Activated T-helper 2 cell treated with anti-CD3 and anti-CD28 coated beads, Interferon-gamma antibody, Interleukin-2, Interleukin-4, amounts not matched to agents 10 μg/mL and 5 μg/mL and 100 μg/mL, durations not matched to agents 14 hours and 24 hours and 36 hours (primary cell): ENCODE measurements around the gene C19orf38. TPM values are rescaled to one million over a fixed set of nuclear protein-coding genes. Genes with fewer than 3 reads are reported as not detected.
"Not testable (repeated sequence)": the region's sequence is repeated elsewhere in the genome, so short reads cannot be mapped to it uniquely, and the experiment has no call there.

Experiments
- DNase-seq: peaks from one replicate; pipeline ENCODE4 v3.0.0; 2021; ENCODE audit warnings: low spot score
- H3K27ac Mint-ChIP-seq: one replicate; pipeline ENCODE4 v1.8.0; 2021; ENCODE audit warnings: mixed read lengths
- H3K27me3 Mint-ChIP-seq: one replicate; pipeline ENCODE4 v1.8.0; 2021; ENCODE audit warnings: low read depth, mixed read lengths
- H3K36me3 Mint-ChIP-seq: one replicate; pipeline ENCODE4 v1.8.0; 2021; ENCODE audit warnings: low read depth, mixed read lengths
- H3K4me1 Mint-ChIP-seq: one replicate; pipeline ENCODE4 v1.8.0; 2021; ENCODE audit warnings: low read depth, mixed read lengths
- H3K4me3 Mint-ChIP-seq: one replicate; pipeline ENCODE4 v1.8.0; 2021; ENCODE audit warnings: low read depth, mild to moderate bottlenecking, moderate library complexity, mixed read lengths
- H3K9me3 Mint-ChIP-seq: one replicate; pipeline ENCODE4 v1.8.0; 2021; ENCODE audit warnings: mixed read lengths
- intact Hi-C: fragments of 100-400 bp; cut with micrococcal nuclease; formaldehyde crosslinking; loops from one replicate; pipeline ENCODE4 v1.15.1; 2023
- total RNA-seq: library from RNA; stranded (reverse); gene quantifications from 2 replicates; pipeline ENCODE4 v1.2.3, GENCODE V29; 2022

The C19orf38 gene
- total RNA-seq, 1 donor from 2014 or later: 4.3 TPM

GRCh38 chr19:10829967-10830366 lies 18.2 kb upstream of the C19orf38 start:
- Mint-ChIP-seq H3K36me3 (peaks cover 43% of the 10 kb centered on the region), H3K4me3 (no peak overlapping the region), H3K4me1 (no peaks in the 10 kb centered on the region), H3K9me3 (no peaks in the 10 kb centered on the region), H3K27ac (no peak overlapping the region), H3K27me3 (no peaks in the 10 kb centered on the region)
- DNase-seq: no peak
- intact Hi-C loops: no loop called here

DNA sequence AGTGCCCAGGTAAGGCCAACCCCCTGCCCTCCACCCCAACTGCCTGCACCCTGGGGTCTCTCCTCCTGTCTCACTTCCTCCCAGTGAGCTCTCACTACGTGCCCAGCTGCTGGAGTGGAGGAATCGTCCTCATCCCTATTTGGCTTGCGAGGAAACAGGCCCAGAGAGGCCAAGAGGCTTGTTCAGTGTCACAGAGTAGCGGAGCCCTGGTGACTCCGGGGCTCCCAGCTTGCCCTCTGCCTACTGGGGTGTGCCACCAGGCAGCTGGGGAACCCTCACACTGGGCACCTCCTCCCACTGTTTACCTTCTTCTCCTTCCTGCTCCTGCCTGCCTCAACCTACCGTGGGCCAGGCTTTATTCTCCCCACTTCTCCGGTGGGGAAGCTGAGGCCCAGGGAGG lies 17.8 kb upstream of the C19orf38 start:
- Mint-ChIP-seq H3K36me3 (peaks cover 42% of the 10 kb centered on the region), H3K9me3 (no peaks in the 10 kb centered on the region), H3K4me3 (no peak overlapping the region), H3K27ac (no peak overlapping the region), H3K4me1 (peaks cover under 1% of the 10 kb centered on the region), H3K27me3 (no peaks in the 10 kb centered on the region)
- DNase-seq: no peak
- intact Hi-C loops: no loop called here

DNA sequence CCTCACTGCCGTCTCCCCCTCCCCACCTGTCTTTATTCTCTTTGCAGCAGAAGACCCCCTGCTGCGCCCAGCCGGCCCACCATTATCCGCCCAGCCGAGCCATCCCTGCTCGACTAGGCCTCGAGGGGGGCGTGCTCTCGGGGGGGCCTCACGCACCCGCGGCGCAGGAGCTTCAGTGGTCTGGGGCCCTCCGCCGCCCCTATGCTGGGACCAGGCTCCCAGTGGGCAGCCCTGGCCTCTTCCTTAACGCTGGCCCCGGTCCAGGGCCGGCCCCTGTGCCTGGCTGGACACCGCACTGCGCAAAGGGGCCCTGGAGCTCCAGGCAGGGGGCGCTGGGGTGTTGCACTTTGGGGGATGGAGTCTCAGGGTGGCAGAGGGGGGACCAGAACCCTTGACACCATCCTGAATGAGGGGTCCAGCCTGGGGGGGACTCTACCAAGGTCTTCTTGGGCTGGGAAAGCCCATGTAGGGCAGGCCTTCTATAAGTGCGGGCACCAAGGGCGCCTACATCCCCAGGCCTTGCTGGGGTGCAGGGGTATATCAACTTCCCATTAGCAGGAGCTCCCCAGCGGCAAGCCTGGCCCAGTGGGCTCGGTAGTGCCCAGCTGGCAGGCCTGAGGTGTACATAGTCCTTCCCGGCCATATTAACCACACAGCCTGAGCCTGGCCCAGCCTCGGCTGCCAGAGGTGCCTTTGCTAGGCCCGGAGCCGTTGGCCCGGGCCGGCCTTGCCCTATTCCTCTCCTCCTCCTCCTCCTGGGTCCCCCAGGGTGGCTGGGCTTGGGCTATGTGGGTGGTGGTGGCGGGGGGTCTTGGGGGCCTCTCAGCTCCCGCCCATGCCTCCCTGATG lies 17.1 kb upstream of the C19orf38 start:
- Mint-ChIP-seq H3K4me3 (no peak overlapping the region), H3K4me1 (peaks cover 3% of the 10 kb centered on the region), H3K27me3 (no peaks in the 10 kb centered on the region), H3K27ac (no peak overlapping the region), H3K9me3 (peaks cover under 1% of the 10 kb centered on the region), H3K36me3 (peaks cover 38% of the 10 kb centered on the region)
- intact Hi-C loops: no loop called here
- DNase-seq: no peak

- peaks cover 40% of the 10 kb centered on the region for H3K36me3 Mint-ChIP-seq
- DNase-seq: no peak
- peaks cover 6% of the 10 kb centered on the region for H3K9me3 Mint-ChIP-seq
- intact Hi-C loops: no loop called here
- H3K4me3 Mint-ChIP-seq: no peak overlapping the region
- peaks cover 10% of the 10 kb centered on the region for H3K4me1 Mint-ChIP-seq
- H3K27me3 Mint-ChIP-seq: no peaks in the 10 kb centered on the region
- H3K27ac Mint-ChIP-seq: no peak overlapping the region
Observed at GRCh38 chr19:10831987-10832938, 16.0 kb upstream of the C19orf38 start.

DNA sequence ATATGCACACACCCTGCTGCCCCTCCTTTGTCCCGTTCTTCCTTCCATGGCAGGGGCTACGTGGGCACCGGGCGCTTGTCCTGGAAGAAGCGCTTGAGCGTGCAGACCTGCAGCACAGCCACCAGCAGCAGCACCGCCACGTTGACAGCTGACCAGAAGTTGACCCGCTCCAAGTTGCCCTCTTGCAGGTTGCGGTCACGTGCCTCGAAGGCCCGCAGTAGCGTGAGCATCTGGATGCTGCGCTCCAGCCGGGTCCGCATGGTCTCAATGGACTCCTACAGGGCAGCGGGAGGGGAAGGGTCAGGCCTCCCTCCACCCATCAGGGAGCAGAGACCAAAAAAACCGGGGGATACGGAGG lies 15.3 kb upstream of the C19orf38 start:
- Mint-ChIP-seq H3K9me3 (peaks cover 6% of the 10 kb centered on the region), H3K36me3 (peaks cover 40% of the 10 kb centered on the region), H3K27me3 (no peaks in the 10 kb centered on the region), H3K4me1 (peaks cover 10% of the 10 kb centered on the region), H3K4me3 (no peak overlapping the region), H3K27ac (no peak overlapping the region)
- intact Hi-C loops: no loop called here
- no peak for DNase-seq

- Mint-ChIP-seq H3K36me3 (peaks cover 27% of the 10 kb centered on the region), H3K9me3 (peaks cover 10% of the 10 kb centered on the region), H3K27me3 (no peaks in the 10 kb centered on the region), H3K4me1 (peaks cover 10% of the 10 kb centered on the region), H3K4me3 (peak overlapping the region; percentile 92), H3K27ac (peak overlapping the region; percentile 99)
- intact Hi-C loops: loop anchor here (5.0 kb wide), 1 partner anchor 183 kb away; the partner anchor contains the start of gene ILF3
- no peak for DNase-seq
Observed at GRCh38 chr19:10835089-10835753, 13.0 kb upstream of the C19orf38 start.

DNA sequence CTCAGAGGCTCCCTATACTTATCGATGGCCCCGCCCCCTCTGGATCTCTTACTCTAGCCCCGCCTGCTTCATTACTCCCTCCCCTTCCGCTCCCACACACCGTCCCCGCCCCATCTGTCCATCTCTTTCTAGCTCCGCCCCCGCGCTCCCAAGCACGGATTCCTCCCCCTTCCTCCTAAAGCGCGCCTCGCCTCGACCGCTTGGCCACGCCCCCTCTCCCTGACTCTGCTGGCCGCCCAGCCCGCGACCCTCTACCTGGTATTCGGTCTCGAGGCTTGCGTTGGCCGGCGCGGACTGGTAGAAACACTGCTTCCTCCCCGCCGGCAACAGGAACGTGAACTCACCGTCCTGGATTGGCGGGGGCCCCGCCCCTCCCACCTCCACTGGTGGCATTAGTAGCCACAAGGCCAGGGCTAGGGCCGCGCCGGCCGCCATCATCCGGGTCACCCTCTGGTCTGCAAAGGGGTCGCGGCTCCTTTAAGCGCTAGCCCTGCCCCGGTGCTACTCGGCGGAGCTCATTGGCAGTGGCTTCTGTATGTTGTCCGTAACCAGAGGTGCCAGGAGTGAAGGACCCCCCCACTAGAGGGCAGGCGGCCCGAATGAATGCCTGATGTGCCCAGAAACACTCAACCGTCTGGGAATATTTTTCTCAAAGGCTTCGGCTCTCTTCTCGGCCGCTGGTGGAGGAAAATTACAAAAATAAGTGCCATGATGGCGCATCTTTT lies 12.3 kb upstream of the C19orf38 start, which contains the start of gene TMED1:
Gene TMED1 (minus strand): TSS at position 459 of the 725 bp plus-strand sequence. CDS start 21 bp downstream, at position 438.
- intact Hi-C loops: loop anchor here (1.0 to 5.0 kb wide), 4 partner anchors 35 to 184 kb away; partner anchors contain the start of genes CARM1 and ILF3
- Mint-ChIP-seq H3K36me3 (peaks cover 24% of the 10 kb centered on the region), H3K4me3 (peak within 1 kb of the TSS; percentile 92), H3K27ac (peak within 1 kb of the TSS; percentile 99), H3K9me3 (peaks cover 10% of the 10 kb centered on the region), H3K4me1 (peaks cover 10% of the 10 kb centered on the region), H3K27me3 (no peaks in the 10 kb centered on the region)
- DNase-seq: peak; percentile 95

DNA sequence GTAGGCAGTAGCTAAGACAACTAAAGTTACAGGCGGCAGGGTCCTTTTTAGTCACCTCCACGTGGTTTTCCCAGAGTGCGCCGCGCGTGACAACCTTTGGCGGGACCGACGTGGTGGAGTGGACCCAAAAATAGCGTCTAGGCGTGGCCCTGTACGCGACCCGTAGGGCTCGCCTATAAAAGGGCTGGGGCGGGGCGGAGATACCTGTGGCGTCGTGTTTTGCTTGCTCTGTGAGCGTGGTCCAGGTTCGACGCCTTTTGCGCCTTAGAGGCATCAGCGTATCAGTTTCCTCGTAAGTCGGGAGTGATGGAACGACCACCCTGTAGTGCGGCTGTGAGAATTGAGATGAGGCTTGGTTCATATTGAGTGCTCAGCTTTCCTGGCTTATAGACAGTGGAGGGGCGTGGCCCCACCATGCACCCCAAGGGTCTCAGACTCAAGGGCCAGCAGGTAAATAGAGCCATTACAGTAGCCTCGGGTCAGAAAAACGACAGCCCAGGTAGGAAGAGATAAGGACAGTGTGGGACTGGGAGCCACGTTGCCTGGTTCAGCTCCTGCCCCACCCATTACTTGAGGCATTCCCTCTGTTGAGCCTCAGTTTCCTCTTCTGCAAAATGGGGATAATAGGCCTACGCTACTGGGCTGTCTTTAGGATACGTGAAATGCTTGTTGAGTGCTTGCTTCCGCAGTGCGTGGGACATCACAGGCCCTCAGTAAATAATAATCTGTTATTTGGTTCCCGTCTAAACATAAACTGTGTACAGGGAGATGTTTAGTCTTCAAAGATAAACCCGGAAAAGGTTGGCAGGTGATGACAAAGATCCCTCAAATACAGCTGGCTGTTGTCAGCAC lies 11.5 kb upstream of the C19orf38 start:
- Mint-ChIP-seq H3K4me3 (peak overlapping the region; percentile 92), H3K4me1 (peaks cover 10% of the 10 kb centered on the region), H3K9me3 (peaks cover 10% of the 10 kb centered on the region), H3K36me3 (peaks cover 24% of the 10 kb centered on the region), H3K27ac (peak overlapping the region; percentile 99), H3K27me3 (no peaks in the 10 kb centered on the region)
- intact Hi-C loops: loop anchor here (1.0 to 5.0 kb wide), 4 partner anchors 35 to 184 kb away; partner anchors contain the start of genes CARM1 and ILF3
- DNase-seq: peak; percentile 80

DNA sequence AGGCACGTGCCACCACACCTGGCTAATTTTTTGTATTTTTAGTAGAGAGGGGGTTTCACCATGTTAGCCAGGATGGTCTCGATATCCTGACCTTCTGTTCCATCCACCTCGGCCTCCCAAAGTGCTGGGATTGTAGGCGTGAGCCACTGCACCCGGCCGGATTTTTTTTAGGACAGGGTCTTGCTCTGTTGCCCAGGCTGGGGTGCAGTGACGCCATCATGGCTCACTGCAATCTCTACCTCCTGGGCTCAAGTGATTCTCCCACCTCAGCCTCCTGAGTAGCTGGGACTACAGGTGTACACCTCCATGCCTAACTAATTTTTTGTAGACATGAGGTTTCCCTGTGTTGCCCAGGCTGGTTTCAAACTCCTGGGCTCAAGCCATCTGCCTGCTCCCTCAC lies 10.6 kb upstream of the C19orf38 start:
- H3K4me1 Mint-ChIP-seq, H3K27ac Mint-ChIP-seq, H3K27me3 Mint-ChIP-seq, H3K9me3 Mint-ChIP-seq, DNase-seq, H3K4me3 Mint-ChIP-seq: not testable (repeated sequence)
- H3K36me3 Mint-ChIP-seq: peaks cover 19% of the 10 kb centered on the region
- intact Hi-C loops: loop anchor here (5.0 kb wide), 1 partner anchor 185 kb away; the partner anchor contains the start of gene ILF3

DNA sequence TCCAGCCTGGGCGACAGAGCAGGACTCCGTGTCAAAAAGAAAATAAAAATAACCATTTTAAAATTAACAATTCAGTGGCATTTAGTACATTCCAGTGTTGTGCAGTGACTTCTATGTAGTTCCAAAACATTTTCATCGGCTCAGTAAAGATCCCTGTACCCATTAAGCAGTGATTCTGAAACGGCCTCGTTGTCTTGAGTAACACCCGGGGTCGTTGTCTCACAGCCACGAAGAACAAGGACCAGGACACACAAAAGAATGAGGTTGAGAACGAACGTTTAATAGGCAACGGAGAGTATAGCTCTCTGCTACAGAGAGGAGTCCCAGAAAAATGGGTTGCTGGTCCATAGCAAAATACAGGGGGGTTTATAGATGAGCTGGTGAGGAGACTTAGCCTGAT lies 9.8 kb upstream of the C19orf38 start:
- no peak overlapping the region for H3K27ac Mint-ChIP-seq
- peaks cover 15% of the 10 kb centered on the region for H3K36me3 Mint-ChIP-seq
- no peak overlapping the region for H3K4me3 Mint-ChIP-seq
- peaks cover 10% of the 10 kb centered on the region for H3K9me3 Mint-ChIP-seq
- peaks cover 10% of the 10 kb centered on the region for H3K4me1 Mint-ChIP-seq
- intact Hi-C loops: loop anchor here (5.0 kb wide), 1 partner anchor 186 kb away; the partner anchor contains the start of gene ILF3
- DNase-seq: no peak
- H3K27me3 Mint-ChIP-seq: no peaks in the 10 kb centered on the region
